Lower leg skin (tissue), 3 donors: ENCODE results near the gene MYO9B.

Source experiments
- CTCF ChIP-seq, 3 donors: fragments of 450-650 bp; IDR thresholded peaks; one replicate each; pipeline ENCODE4 v1.5.1; 2016; ENCODE audit warnings: antibody characterized with exemption in 3 of 3, mild to moderate bottlenecking in 3 of 3, moderate library complexity in 2 of 3
- POLR2A ChIP-seq, 2 donors: fragments of 450-650 bp; IDR thresholded peaks; one replicate each; pipeline ENCODE4 v1.6.1; 2016 to 2017; ENCODE audit warnings: antibody characterized with exemption in 2 of 2, mild to moderate bottlenecking in 1 of 2, moderate library complexity in 1 of 2

GRCh38 chr19:17244618-17245534, 169.3 kb downstream of the MYO9B start:
- no peak for TF ChIP-seq CTCF (IDR thresholded peaks at IDR 0.05)
- TF ChIP-seq POLR2A (IDR thresholded peaks at IDR 0.05) = no peak
